ENCODE measurements around the gene DIS3L2. TPM values are rescaled to one million over a fixed set of nuclear protein-coding genes. Genes with fewer than 3 reads are reported as not detected.

DIS3L2 gene
- total RNA-seq, 3 donors from 2014 or later, result 28.5 to 43.0 (median 42.5) TPM

DNA sequence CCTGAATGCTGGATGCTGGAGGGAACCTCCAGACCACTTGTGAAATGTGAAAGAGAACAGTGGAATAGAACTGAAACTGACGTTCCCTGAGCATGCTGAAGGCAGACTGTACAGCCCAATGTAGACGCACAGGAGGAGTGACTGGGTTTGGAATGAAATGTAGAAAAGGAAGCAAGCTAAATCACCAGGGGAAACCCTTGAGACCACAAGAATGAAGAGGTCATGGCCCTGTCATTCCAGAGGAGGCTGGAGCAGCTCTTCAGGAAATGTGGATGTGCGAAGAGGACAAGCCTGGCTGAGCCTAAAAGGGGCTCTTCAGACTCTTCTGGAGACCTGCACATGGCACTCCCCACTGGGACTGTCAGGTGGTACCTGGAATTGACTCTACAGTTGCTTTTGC is 298.6 kb downstream of the DIS3L2 start:
- DNase-seq, result no peak
- no peak for ATAC-seq

DNA sequence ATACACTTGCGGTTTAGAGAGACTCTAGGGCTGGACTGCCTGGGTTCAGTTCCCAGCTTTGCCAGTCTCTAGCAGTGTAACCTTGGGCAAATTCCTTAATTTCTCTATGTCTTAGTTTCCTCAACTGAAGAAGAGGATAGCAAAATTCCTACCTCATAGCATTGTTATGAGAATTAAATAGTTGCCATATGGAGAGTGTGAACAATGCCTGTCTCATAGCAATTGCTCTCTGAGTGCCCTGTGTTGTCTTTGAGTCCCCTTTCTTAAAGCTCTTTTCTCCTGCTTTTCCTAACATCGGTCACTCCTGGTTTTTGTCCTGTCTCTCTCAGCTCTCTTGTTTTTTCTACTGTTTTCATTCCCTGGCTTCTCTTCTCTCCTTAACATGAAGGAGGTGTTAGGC is 300.3 kb downstream of the DIS3L2 start:
- Histone ChIP-seq H3K4me3 (no peak overlapping the region), H3K36me3 (ENCODE audit: low read depth) (no peaks in the 10 kb centered on the region), H3K4me1 (ENCODE audit: low read depth) (no peaks in the 10 kb centered on the region), H3K9me3 (no peaks in the 10 kb centered on the region)
- no peak for TF ChIP-seq CTCF (IDR thresholded peaks at IDR 0.05)
- ATAC-seq (no peak), DNase-seq (no peak)
- intact Hi-C loops (cut with DNase I, micrococcal nuclease), result no loop called here

More for the DNA sequence above, 298.6 kb downstream of the DIS3L2 start:
- no peaks in the 10 kb centered on the region for H3K36me3 ChIP-seq (ENCODE audit: low read depth)
- intact Hi-C loops (cut with DNase I, micrococcal nuclease), result no loop called here
- no peaks in the 10 kb centered on the region for H3K9me3 ChIP-seq
- no peak overlapping the region for H3K4me3 ChIP-seq
- no peak for TF ChIP-seq CTCF (IDR thresholded peaks at IDR 0.05)
- no peaks in the 10 kb centered on the region for H3K4me1 ChIP-seq (ENCODE audit: low read depth)

- DNase-seq (no peak), ATAC-seq (no peak)
- intact Hi-C loops (cut with DNase I, micrococcal nuclease), result no loop called here
- Histone ChIP-seq H3K9me3 (no peaks in the 10 kb centered on the region), H3K4me1 (ENCODE audit: low read depth) (no peaks in the 10 kb centered on the region), H3K36me3 (ENCODE audit: low read depth) (no peaks in the 10 kb centered on the region), H3K4me3 (no peak overlapping the region)
- TF ChIP-seq CTCF (IDR thresholded peaks at IDR 0.05), result no peak
Observed at GRCh38 chr2:232263295-232263694, 301.8 kb downstream of the DIS3L2 start.

DNA sequence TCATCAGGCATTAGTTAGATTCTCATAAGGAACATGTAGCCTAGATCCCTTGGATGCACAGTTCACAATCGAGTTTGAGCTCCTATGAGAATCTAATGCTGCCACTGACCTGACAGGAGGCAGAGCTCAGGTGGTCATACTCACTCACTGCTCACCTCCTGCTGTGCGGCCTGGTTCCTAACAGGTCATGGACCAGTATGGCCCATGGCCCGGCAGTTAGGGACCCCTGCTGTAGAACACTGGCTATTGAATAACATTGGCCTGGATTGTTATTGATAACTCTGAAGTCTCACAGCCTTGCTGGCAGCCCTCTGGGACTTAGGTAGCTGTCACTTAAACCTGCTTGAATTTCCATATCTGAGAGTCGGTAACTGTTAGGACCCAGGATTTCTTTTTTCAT is 302.6 kb downstream of the DIS3L2 start:
- no peaks in the 10 kb centered on the region for H3K4me1 ChIP-seq (ENCODE audit: low read depth)
- TF ChIP-seq CTCF (IDR thresholded peaks at IDR 0.05), result no peak
- H3K36me3 ChIP-seq (ENCODE audit: low read depth), result no peaks in the 10 kb centered on the region
- intact Hi-C loops (cut with DNase I, micrococcal nuclease), result no loop called here
- H3K9me3 ChIP-seq, result no peaks in the 10 kb centered on the region
- DNase-seq (no peak), ATAC-seq (no peak)
- no peak overlapping the region for H3K4me3 ChIP-seq

DNA sequence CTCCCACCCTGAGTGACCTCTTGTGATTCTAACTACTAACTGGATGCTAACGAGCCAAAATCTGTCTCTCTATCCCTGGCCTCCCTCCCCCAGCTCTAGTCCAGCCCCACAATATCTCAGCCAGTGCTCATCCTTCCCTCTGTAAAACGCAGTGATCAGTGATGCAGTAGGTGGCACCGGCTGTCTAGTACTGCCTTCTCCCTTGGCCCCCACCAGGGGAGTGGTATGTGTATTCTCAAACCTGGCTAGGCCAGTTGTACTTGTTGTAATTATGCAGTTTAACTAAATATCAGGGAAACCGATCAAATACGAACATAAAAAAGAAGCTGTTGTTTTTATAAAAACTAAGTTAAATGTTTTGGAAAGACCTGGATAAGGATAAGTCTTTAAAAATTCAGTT is 303.8 kb downstream of the DIS3L2 start:
- no peak for TF ChIP-seq CTCF (IDR thresholded peaks at IDR 0.05)
- Histone ChIP-seq H3K36me3 (ENCODE audit: low read depth) (no peaks in the 10 kb centered on the region), H3K4me1 (ENCODE audit: low read depth) (no peaks in the 10 kb centered on the region), H3K4me3 (no peak overlapping the region), H3K9me3 (no peaks in the 10 kb centered on the region)
- ATAC-seq (no peak), DNase-seq (no peak)
- intact Hi-C loops (cut with DNase I, micrococcal nuclease), result no loop called here

GRCh38 chr2:232268636-232269165 is 307.2 kb downstream of the DIS3L2 start:
- intact Hi-C loops (cut with DNase I, micrococcal nuclease), result no loop called here
- no peak for DNase-seq
- TF ChIP-seq CTCF (IDR thresholded peaks at IDR 0.05), result no peak
- H3K4me3 ChIP-seq, result no peak overlapping the region
- no peaks in the 10 kb centered on the region for H3K9me3 ChIP-seq
- ATAC-seq, result no peak
- no peaks in the 10 kb centered on the region for H3K4me1 ChIP-seq (ENCODE audit: low read depth)
- no peaks in the 10 kb centered on the region for H3K36me3 ChIP-seq (ENCODE audit: low read depth)

Data from mucosa of descending colon (tissue), 3 donors.